NCI-H2227 (cell line): ENCODE data around the gene SMARCAL1.

Experiments used
- DNase-seq: peaks from one replicate; lab custom pipeline; 2025; ENCODE audit not compliant: unreplicated experiment; lab: John Stamatoyannopoulos, UW

The SMARCAL1 gene

GRCh38 chr2:216426166-216426777, 14.0 kb downstream of the SMARCAL1 start:
- no peak for DNase-seq

DNA sequence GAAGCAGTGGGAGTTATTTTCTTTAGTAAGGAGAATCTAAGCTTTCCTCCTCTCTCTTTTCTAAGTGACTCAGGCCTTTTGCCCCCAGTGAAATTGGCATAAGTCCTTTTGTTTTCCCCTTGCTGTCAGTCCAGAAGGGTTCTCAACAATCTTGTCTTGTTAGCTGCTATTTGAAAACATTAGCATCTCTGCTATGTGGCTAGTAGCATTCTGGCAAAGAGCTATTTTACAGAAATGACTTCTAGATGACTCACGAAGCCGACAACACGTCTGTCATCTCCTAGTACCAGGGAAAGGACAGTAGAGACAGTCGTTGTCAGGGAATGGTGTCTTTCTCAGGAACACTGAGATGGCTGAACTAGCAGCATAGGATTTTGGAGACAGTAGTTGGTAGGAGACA, 14.7 kb downstream of the SMARCAL1 start:
- DNase-seq = no peak

GRCh38 chr2:216428618-216429350, 16.5 kb downstream of the SMARCAL1 start:
- no peak for DNase-seq

DNA sequence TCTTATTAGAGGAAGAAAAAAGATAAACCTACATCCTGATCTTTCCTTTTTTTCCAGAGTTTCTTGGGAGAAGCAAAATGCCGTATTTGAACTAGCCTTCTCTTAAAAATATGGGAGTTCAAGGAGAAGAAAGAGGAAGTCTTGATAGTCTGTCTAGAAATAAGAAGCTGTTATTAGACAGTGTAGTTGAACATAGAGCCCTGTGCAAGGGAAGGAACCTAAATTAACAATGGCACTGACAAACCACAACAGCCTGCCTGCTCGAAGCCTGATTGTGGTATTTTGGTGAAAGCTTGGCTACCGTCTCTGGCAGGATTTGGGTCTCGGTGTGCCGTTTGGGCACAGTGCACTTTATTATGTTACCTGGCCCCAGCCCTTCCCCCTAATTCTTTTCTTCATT, 17.1 kb downstream of the SMARCAL1 start:
- no peak for DNase-seq

DNA sequence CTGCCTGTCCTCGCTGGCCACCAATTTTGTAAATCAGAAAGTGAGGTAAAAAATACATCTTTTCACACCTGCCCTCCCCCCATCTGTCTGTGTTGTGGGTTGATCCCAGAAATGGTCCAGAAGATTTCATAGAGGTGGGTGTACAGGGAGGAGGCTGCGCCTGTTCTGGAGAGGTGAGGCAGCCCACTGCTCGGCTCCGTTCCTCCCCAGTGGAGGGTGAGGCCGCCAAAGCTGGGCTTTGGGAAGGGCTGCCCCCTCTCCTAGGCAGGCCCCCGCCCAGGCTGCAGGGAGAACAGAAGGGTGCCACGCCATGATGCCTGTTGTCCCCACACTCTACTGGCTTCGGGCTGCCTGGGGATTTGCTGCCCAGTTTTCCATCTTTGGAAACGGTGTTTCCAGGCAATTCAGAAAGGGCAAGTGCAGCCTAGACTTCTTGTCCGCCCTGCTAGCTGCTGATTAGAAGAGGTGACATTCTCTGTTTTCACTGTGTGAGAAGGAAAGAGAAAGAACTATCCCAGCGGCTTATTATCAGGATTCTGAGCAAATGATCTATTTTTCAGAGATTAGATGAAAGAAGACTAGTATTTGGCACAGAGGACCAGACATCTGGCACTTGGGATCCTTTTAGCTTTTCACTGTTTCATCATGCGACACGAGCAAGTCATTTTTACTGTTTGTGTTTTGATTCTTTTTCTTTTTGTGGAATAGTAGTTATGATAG, 18.7 kb downstream of the SMARCAL1 start:
- no peak for DNase-seq

- no peak for DNase-seq
These were observed 19.2 kb downstream of the SMARCAL1 start for GRCh38 chr2:216431531-216431856.

- no peak for DNase-seq
These were observed 24.1 kb downstream of the SMARCAL1 start for GRCh38 chr2:216436383-216436782.

GRCh38 chr2:216441308-216442010, 29.2 kb downstream of the SMARCAL1 start:
- DNase-seq = no peak

DNA sequence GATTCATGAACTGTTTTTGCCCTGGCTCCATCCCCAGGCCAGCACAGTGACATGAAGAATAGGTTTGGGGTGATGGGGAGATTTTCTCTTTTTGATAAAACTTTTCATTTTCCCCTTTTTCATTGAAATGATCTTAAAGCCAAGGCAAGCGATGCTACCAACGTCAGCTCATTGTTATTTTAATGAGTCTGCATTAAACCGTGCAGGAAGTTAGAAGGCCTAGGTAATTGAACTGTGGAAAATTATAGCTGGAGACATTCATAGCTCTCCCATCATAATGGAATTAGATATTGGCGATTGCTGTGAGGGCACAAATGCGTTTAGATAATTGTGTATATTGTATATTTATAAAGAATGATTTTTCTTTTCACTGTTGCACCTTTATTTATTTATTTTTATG, 33.2 kb downstream of the SMARCAL1 start:
- peak; percentile 73 for DNase-seq

DNA sequence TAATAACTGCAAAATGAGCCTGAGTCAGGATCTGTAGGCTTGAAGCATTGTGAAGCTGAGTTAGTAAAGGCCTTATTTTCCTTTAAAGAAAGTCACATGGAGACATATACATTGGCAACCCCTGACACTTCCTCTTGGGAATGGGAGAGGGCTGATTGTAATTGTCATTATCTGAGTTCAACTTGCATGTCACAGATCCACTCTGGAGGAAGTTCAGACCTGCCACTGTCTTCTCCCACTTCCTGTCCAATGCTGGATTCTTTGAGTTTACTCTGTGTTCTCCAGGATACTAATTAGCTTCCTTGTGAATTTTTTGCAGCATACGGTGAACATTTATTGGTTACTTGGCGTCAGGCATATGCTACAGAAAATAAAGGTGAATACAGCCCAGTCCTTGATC, 34.1 kb downstream of the SMARCAL1 start:
- DNase-seq = no peak

- DNase-seq = no peak
These were observed 35.0 kb downstream of the SMARCAL1 start for GRCh38 chr2:216447293-216447692.

DNA sequence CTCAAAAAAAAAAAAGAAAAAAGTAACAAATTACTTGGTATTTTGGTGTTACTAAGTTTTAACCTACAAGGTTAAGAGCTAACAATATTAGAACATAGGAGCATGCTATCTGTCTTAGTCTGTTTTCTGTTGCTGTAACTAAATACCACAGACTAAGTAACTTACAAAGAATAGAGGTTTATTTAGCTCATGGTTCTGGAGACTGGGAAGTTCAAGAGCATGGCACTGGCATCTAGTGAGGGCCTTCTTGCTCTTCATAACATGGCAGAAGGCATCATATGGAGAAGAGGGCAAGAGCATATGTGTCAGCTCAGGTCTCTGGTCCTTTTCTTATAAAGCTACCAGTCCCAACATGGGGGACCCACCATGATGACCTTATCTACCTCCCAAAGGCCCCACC, 36.5 kb downstream of the SMARCAL1 start:
- DNase-seq = no peak

- no peak for DNase-seq
These were observed 38.1 kb downstream of the SMARCAL1 start for GRCh38 chr2:216450346-216450745.

- no peak for DNase-seq
These were observed 38.5 kb downstream of the SMARCAL1 start for GRCh38 chr2:216450784-216451183.

GRCh38 chr2:216453955-216454614, 41.8 kb downstream of the SMARCAL1 start:
- DNase-seq = no peak

DNA sequence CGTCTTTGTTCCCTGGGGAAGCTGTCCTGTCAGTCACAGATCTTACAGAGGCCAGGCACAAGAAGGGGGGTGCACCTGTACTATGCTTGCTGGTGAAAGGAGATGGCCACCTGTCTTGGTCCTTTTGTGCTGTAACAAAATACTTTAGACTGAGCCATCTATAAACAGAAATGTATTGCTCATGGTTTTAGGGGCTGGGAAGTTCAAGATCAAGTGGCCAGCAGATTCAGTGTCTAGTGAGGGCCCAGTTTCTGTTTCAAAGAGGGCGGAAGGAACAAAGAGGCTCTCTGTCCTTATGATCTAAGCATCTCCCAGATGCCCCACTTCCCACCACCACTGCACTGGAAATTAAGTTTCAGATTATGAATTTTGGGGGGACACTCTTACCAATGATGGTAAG, 50.9 kb downstream of the SMARCAL1 start:
- DNase-seq = no peak

DNA sequence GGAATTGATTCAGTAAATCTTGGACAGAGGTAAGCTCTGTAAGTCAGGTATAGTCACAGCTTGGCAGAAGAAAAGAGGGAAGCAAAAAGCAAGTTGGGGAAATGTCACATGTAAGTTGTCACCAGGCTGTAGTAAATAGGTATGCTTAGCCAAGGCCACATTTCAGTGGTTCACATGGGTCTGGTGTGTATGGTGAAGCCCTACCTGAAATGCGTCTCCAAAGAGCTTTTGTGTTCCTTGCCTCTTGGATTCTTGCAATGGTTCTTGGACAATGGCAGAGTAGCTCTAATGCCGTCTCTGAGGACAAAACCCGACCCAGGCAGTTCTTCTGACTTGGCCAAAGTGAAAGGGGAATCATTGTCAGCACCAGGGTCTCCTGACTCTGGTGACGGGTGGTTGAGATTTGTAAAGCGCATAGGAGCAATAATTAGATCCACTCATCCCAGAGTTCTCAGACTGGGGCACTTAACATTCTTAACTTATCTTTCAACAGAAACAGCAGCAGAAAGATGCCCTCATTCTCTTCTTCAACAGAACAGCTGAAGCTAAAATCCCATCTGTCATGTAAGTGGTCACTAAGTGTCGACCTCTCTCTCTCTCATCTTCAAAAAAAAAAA, 51.9 kb downstream of the SMARCAL1 start:
- DNase-seq = peak; percentile 63

GRCh38 chr2:216465579-216466195, 53.4 kb downstream of the SMARCAL1 start:
- DNase-seq = no peak

DNA sequence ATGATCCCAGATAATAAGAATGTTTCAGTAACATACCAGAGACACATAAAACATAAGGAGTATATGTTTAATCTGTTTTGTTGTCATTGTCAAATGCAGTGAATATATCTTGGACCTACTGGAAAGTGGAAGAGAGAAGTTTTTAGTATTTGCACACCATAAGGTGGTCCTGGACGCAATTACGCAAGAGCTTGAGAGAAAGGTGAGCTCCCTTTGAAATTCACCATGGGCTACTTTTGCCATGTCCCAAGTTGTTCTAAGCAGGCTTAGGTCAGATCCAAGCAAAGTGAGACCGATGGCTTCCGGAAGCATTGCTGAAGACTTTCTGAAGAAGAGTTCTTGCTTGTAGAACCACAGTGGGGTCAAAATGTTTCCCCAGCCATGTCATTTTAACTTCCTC, 55.6 kb downstream of the SMARCAL1 start:
- no peak for DNase-seq

DNA sequence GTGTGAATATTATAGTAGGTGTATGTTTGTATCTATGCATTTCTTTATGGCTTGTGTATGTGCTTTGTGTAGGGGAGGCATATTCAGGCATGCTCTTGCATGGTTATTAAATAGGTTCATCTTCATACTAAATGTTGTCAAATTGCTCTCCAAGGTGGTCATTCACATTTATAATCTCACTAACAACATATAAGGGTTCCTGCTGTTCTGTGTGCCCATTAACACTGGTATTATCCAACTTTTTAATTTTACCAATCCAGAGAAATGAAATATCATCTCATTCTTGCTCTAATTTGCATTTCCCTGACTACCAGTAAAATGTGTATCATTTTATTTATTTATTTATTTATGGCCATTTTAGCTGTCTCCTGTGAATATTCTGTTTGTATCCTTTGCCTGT, 57.4 kb downstream of the SMARCAL1 start:
- DNase-seq = no peak
